SIG-M5 (cell line): ENCODE results near the gene FTO.

Source experiments
- DNase-seq: peaks from one replicate; lab custom pipeline; 2025; lab: John Stamatoyannopoulos, UW

The FTO gene

DNA sequence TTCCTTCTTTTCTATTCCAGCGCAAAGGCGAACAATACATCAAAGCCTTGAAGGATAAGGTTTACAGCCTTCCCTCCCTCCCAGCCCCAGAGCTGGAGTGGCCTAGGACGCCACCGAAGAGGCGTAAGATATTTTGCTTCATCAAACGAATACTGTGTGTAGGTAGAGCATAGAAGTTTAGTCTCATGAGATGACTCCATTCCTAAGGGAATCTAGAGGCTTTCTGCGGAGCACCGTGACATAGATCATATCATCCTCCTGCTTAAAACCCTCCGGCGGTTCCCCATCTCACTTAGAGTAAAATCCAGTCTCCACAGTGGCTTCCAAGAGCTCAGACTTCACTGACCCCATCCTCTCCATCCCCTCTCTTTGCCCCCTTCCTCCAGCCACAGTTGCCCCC lies 390.7 kb downstream of the FTO start:
- no peak for DNase-seq

DNA sequence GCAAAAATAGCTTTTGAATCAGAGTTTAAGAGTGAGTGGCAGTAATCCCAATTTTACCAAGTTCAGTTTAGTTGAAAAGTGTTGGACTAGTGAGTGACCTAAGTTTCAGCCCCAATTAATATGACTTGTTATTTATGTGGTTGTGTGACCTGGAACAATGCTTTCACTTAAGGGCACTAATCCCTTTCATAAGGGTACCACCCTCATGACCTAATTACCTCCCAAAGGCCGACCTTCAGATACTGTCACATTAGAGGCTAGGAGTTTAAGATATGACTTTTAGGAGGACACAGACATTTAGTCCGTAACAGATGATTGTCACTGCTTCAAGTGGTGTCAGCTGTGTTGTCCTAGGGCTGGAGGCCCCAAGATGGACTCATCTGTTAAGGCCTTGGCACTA lies 392.7 kb downstream of the FTO start:
- DNase-seq = no peak

DNA sequence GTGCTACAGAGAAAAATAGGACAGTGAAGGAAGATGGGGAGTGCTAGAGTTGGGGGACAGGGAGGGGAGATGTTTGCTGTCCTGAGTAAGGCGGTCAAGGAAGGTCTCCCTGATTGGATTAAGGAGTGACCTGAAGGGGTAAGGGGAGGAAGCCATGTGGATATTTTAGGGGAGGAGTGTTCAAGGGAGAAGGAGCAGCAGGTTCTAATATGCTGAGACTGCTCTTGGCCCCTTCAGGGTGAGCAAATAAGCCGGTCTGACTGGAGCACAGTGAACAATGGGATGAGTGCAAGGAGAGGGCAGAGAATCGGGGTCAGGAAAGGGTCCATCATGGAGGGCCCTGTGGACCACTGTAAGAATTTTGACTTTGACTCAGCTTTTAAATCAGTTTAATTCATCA lies 393.8 kb downstream of the FTO start:
- DNase-seq = no peak

DNA sequence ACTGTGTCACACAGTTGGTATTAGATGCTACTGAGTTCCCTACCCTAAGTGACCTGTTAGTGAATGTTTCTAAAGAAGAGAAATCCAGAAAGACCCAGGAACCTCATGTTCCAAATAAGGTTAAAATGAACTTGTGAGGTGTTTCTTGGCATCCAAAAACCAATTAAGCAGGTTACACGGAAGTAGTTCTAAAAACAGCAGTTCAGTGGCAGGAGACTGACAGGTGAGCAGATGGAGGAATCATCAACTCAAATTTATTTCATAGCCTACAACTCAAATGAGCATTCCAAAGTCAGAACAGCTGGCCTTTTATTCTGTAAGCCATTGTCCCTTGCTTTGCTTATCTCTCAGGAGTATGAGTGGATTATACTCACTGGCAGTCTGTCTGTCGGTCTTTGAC lies 394.3 kb downstream of the FTO start:
- DNase-seq = no peak

DNA sequence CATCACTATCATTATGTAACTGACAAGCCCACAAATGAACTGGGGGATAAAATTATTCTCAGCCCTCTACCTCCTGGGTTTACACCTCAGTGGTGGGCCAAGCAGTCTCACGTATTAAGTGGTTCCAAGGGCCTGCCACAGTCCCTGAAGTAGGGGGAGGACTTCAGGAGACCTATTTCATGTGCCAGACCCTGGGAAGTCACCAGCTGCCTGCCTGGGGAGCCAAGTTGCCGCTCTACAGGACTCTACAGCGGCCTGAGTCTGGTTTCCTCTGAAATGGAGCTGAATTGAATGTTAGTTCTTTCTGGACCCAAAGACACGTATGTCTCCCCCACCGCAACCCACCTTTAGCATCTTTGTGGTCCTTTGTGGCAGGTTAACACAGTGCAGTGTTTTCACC lies 395.7 kb downstream of the FTO start:
- DNase-seq = no peak

DNA sequence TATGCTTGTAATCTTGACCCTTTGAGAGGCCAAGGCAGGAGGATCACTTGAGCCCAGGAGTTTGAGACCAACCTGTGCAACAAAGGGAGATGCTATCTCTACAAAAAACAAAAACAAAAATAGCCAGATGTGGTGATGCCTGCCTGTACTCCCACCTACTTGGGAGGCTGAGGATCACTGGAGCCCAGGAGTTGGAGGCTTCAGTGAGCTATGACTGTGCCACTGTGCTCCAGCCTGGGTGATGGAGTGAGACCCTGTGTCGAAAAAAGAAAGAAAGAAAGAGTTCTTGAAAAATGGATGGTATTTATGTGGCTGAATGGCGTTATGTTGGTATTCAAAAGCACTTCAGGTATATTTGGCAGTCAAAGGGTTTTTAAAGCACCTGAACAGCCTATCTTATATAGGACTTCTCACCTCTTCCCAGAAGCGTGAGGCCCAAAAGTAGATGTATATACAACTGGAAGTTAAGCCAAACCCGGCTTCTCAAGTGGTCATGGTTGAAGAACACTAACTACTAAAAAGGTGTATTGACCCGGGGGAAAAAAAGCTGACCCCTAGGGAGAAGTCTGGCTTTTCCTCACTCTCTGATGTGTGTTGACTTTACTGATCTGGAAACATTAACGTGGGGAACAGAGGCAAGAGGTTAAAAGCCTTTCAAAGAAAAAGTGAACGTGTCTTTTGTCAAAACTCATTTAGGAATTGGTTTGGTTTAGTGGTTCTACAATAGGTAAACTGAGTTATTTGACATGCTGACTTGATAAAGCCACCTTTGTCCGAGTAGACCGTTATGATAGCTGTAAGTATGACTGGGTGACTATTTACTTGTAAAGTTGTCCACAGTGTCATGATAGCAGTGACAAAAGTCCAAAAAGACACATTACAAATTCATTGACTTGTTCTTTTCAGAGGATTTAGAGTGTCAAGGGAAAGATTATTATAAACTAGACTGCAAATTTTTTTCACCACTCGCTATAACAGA lies 399.2 kb downstream of the FTO start:
- DNase-seq = no peak

DNA sequence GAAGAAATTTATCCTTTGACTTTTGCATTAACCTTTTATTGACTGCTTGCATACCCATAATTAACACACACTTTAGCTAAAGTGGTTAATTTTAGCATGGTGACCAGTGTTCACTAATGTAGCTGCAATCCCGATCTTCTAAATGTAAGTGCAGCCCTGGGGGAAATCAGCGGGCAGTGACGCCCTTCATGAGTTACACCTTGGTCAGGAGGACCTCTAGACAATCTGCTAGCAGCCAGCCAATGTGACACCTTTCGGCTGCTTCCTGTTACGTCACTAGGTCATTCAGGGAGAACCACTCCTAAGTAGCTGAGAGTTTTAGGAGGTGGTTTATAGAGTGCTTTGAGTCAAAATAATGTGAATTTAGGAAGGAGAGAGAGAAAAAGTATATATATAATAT lies 402.1 kb downstream of the FTO start:
- no peak for DNase-seq

DNA sequence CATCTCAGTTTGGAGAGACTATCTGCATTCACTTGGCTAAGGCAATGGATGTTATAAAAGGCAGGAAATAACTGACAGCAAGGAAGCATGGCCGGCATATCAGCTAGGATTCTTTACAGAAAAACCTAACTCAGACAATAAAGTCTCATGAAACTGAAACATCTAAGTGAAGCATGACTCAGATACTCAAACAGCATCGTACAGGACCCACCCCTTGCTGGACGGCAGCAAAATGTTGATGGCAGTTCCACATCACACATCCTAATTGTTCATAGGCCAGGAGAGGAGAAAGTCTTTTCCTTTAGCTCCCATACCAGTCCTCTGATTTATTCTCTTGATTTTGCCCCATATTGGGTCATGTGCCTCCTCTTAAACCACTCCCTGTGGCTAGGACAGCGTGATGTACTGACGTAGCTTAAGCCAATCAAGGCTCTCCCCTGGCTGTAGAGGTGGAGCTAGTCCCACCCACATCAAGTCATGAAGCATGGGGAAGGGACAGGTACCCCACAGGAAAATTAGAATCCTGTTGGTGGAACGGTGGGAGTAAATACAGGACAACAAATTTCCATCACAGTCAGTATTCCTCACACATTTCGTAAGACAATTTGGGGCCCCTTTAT lies 403.7 kb downstream of the FTO start:
- DNase-seq = no peak

DNA sequence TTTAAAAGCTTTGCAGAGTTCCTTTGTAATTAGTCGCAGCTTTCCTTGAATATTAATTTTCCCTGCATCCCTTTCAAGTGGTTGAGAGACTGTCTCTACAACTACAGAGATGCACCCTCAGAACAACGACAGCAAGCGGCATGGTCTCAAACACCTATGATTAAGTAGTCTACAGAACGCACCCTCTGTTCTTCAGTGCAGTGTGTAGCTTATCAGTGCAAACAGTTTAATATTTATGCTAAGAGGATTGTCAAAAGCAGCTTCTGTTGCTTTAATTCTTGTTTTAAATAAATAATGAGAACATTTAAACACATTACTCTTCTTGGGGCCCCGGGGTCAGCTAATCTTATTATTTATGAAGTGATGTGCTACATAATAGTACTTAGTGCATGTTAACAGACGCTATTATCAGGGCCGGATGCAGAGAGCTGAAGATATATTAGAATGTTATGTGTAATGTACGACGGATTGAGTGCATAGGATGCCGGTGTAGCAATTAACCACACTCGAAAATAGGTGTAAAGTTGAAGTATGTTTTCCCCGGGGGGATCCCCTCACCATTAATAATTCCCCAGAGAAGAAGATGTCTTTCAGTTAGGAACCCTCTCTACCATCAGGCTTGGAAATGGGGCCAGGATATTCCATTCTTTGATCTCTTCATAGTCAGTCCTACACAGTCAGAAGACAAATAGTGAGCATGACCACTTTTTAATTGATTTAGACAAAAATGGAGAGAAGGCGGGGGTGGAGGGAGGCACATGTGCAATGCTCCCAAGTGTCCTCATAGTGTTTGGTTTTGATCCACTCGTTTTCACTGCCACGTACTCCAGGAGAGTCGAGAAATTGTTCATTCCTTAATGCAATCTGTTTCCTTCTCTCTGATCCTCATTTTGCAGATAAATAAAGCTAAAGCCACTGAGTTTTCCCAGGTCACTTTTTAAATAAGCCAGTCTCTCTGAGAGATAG lies 406.3 kb downstream of the FTO start:
- no peak for DNase-seq

DNA sequence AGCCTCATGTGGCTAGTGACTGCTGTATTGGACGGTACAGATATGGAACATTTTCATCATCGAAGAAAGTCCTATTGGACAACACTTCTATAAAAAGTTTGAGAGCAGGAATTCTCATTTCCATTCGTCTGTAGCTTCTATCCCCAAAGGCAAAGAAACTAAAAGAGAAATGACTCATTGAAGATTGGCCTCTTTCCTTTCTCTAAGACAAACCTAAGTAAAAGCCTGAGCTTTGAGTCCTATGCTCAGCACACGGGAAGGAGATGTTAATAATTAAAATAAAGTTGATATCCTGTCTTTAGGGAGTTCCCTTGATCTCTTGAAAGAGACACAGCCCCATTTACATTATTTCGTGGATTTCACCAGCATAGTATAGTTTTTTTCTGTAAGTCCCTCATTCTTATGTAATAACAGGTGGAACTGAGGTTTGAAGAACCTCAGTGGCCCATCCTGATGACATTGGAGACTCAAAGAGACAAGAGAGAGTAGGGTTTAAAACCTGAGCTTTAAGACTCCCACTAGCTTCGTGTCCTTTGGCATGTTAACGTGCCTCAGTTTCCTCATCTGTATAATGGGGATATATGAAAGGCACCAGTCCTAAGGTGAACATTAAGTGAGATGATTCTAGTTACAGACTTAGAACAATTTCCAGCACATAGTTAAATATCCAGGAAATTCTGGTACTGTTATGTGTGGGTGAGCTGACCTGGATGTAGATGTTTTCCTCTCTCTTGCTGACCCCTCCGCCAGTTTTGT lies 408.7 kb downstream of the FTO start:
- no peak for DNase-seq

DNA sequence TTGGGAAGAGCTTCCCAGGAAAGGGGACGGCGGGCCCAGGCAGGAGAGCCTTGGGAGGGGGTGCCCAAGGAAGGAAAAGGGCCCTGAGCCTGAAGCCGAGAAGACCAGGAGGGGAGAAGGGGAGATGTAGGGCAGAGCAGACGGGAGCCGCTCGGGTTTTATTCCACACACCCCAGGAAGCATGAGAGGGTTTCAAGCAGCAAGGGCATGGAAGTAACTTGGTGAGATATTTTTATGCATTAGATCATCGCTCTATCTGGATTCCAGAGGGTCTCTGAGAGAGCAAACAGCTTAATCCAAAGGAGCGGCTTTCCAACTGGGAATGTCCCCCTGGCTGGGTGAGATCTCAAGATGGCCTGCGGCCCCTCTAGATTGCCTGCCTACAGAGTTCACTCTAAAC lies 411.6 kb downstream of the FTO start:
- no peak for DNase-seq

DNA sequence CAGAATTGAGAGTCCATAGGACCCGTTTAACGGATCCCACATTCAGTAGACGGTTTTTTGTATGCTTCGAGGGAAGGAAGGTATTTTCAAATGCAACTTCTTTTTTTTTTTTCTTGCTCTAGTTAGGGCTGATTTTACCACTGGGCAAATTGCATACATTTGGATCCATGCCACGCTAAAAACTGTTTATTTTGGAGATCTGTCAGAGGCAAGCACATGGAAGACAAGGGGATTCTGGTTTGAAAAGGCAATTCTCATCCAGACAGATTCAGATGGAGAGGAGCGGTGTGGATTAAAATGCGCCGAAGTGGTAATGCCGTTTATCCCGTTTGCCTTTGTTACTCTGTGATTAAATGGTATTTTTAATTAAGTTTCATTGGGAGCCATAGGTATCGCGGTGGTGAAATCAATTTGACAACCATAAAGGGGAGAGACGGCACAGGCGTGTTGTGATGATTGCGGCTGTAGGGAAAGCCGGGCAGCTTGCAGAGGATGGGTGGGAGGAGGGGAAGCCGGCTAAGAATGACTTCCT lies 412.2 kb downstream of the FTO start:
- no peak for DNase-seq

DNA sequence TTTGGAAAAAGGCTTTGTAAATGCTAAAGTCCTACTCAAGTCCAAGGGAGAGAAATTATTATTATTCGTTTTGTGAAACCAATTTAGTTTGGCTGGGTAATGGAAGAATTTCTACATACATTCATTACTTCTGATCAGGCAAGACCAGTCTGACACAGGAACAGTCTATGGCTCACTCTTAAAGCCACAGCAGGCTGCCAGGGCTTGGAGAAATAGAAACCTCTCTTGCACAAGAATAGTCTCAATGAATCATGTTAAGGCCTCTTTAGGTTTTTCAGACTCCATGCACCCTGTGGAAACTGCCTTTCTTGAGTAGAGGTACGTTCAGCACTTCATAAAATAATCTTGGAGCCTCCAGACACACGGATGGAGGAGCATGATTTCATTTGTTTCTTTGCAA lies 414.9 kb downstream of the FTO start:
- no peak for DNase-seq

DNA sequence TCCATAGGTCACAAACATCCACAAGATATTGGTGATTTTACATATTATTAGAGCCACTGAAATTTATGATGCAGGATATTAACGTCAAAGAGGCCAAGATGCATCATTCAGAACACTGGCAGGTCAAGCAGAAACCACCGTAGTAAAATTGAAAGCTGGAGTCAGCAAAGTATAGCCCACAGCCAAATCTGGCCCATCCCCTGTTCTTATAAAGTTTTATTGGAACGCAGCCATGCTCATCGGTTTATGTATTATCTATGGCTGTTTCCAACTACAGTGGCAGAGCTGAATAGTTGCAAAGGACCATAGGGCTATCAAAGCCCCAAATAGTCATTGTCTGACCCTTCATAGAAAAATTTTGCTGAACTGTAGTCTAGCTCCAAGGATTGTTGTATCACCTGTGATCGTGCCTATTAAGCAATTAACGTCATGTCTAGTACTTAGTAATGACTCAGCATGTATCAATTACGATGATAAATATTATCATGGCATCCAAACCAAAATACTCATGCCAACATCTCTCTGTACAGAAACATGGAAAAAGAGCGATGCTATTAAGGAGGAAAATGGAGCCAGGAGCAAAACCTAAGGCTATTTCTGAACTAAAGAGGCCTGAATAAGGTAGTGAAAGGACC lies 417.0 kb downstream of the FTO start:
- no peak for DNase-seq

DNA sequence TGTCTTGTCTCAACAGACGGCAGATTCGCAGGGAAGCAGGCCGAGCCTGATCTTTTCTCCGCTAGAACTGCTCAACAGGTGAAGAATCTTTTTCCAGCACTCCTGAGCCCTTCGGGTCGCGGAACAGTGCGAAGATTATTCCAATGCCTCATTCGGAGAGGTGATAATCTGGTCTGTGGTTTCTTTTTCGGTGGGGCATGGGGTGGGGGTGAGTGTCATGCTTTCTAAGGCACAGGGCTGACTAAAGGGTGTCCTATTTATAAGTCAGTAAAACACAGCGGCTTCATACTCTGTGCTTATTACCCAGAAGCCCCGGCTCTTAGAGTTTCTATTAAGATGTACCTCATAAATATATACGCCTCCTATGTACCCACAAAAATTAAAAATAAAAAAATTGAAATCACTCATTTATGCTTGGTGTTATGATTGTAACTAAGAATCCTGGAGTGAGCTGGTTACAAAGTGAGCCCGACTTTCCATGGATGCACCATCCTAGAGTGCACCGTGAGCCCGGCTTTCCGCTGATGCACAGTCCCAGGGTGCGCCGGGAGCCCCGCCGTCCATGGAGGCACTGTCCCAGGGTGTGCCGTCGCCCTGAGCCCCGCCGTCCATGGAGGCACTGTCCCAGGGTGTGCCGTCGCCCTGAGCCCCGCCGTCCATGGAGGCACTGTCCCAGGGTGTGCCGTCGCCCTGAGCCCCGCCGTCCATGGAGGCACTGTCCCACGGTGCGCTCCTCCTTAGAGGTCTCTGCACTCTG lies 417.8 kb downstream of the FTO start:
- DNase-seq = no peak

DNA sequence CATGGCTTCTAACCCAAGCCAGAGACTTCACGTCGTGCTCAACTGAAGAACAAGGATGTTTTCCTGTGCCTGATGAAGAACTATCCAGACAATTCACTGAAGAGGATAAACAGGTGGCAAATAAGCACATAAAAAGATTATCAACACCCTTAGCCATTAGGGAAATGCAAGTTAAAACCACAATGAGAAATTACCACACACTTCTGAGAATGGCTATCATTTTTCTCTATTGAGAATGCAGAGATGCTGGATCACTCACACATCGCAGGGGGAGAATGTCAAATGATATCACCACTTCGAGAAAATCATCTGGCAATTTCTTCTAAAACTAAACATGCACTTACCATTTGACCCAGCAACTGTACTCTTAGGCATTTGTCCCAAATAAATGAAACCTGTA lies 419.8 kb downstream of the FTO start:
- no peak for DNase-seq

DNA sequence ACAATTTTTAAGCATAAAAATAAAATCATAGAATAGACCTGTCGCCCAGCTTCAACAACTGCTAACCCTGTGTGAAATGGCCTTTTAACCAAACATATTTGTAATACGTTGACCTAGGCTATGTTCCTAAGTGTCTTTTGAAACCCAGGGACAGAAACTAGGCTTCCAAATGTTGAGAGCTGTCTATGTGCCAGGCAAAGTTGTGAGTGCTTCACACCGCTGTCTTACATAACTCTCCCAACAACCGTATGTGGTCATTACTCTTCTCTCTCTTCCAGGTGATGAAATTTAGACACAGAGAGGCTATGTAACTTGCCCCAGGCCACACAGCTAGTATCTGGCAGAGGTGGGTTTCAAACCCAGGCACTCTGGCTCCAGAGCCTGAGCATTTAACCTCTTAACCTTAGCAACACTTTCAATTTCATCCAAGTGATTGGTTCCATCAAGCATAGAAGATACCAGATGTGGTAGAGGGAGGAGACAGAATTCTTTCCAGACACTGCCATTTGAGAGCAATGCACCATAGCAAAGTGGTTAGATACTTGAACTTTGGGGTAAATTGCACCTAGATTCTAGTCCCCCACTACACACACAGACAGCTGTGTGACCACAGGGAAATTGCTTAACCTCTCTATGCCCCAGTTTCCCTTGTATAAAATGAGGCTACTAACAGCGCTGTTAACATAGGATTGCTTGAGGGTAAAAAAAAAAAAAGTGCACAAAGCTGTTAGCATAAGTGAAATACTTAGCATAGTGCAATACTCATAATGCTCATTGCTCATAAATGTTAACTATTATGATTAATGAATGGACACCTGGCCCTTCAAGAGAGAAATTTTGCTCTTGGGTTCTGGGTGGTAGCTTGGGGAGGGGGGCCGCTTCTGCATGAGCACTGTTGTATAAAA lies 422.0 kb downstream of the FTO start:
- no peak for DNase-seq

DNA sequence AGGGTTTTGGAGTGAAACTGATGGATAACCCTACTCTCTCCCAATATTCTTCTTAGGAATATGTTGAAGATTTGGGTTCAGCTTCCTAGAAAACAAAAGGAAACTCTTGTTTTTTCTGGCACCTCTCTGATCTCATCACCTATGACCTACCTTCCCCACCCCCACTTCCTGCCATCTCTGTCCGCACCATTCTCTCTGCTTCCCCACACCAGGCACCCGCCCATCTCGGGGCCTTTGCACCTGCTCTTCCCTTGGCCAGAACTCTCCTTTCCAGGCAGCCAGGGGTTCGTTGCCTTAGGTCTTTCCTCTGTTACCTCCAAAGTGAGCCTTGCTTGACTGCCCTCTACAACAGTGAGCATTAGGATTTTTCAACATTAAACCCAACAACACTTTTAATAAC lies 423.0 kb downstream of the FTO start:
- DNase-seq = no peak

DNA sequence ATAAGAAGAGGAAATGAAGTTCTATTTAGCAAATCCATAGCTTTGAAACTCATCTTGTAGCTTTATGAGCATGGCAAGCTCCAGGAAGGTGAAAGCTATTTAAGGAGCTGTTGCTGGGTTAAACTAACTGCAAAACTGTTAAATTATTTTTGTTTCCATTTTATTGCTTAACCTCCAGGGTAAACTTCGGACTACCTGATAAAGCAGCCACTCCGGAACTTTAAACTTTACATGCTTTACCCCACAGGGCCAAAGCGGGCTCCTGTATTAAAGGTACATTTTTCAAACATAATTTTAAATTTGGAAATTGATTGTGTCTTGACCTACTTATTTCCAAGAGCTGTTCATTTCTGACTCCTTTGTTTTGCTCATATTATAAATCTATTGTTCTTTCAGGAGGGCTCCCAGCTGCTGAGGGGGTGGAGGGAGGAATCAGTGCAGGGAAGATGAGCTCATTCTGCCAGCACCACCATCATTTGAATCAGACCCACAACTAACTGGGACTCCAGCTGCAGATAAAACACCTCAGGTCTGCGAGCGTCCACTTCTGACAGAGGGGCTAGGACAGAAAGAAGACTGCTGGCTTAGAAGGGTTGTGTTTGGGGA lies 424.8 kb downstream of the FTO start:
- no peak for DNase-seq
